ENCODE data around the gene TMEM62. TPM values are rescaled to one million over a fixed set of nuclear protein-coding genes. Genes with fewer than 3 reads are reported as not detected.
A peak's percentile ranks its signal among the peaks of the same experiment; 100 is the strongest.

Gene TMEM62
- total and polyA plus RNA-seq, 9 of the 15 experiments (the other 6 are each of a cell fraction or from before 2014, with no cell fraction given): 4.4 to 16.6 (median 11.1) TPM

DNA sequence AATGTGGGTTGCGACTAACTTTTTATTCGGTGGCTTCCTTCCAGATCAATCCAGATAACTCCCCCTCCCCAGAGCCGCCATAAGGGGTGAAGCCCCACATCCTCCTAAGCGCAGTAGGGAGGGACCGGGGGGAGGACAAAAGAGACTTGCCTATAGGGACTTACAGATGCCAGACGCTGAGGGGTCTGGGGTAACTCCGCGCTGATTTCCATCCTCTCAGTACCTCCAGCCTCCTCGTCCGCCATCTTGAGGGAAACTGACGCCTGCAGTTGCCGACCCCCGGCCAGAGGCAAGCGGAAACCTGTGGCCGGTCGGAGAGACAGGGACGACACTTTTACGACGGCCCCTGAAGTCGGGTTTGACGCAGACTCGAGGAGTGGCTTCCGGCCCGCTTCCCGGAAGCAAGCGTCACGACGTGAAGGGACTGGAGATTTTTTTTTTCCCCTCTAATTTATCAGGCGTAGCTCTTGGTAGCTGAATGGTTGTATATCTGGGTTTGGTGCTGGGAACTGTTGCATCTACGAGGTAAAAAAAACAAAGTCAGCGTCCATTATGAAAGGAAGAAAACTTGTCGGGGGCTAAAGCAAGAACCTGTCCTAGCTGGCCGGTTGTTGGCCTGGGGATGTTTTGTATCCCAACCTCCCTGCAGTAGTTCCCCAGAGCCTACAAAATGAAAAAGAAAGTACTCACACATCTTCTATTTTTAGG lies 27.5 kb upstream of the TMEM62 start, which contains the start of gene UBR1 (continued):
- TF ChIP-seq, protein P1, sequence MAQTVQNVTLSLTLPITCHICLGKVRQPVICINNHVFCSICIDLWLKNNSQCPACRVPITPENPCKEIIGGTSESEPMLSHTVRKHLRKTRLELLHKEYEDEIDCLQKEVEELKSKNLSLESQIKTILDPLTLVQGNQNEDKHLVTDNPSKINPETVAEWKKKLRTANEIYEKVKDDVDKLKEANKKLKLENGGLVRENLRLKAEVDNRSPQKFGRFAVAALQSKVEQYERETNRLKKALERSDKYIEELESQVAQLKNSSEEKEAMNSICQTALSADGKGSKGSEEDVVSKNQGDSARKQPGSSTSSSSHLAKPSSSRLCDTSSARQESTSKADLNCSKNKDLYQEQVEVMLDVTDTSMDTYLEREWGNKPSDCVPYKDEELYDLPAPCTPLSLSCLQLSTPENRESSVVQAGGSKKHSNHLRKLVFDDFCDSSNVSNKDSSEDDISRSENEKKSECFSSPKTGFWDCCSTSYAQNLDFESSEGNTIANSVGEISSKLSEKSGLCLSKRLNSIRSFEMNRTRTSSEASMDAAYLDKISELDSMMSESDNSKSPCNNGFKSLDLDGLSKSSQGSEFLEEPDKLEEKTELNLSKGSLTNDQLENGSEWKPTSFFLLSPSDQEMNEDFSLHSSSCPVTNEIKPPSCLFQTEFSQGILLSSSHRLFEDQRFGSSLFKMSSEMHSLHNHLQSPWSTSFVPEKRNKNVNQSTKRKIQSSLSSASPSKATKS (CRISPR knock-in tag; IDR thresholded peaks at IDR 0.05): no peak
- TF ChIP-seq OTX1 (CRISPR knock-in tag; IDR thresholded peaks at IDR 0.05) (no peak), MTA1 (IDR thresholded peaks at IDR 0.05; ENCODE audit: borderline replicate concordance) (peak; percentile 25; the same call in 1 of the 2 replicates), NFXL1 (CRISPR knock-in tag; IDR thresholded peaks at IDR 0.05) (no peak), ZNF263 (CRISPR knock-in tag; IDR thresholded peaks at IDR 0.05; ENCODE audit: borderline replicate concordance) (no peak), MTA3 (IDR thresholded peaks at IDR 0.05; ENCODE audit: borderline replicate concordance) (peak; percentile 36; the same call in 1 of the 2 replicates), PHB (CRISPR knock-in tag; IDR thresholded peaks at IDR 0.05) (no peak), SREBF2 (CRISPR knock-in tag; IDR thresholded peaks at IDR 0.05) (no peak), ZFP1 (CRISPR knock-in tag; IDR thresholded peaks at IDR 0.05) (no peak), NCOA6 (IDR thresholded peaks at IDR 0.05) (no peak), ZNF79 (CRISPR knock-in tag; IDR thresholded peaks at IDR 0.05; ENCODE audit: low read depth) (no peak), CXXC5 (CRISPR knock-in tag; IDR thresholded peaks at IDR 0.05) (peak; percentile 84), KLF13 (tag; IDR thresholded peaks at IDR 0.05; ENCODE audit: borderline replicate concordance, low read depth) (no peak)
- TF ChIP-seq, protein P2, sequence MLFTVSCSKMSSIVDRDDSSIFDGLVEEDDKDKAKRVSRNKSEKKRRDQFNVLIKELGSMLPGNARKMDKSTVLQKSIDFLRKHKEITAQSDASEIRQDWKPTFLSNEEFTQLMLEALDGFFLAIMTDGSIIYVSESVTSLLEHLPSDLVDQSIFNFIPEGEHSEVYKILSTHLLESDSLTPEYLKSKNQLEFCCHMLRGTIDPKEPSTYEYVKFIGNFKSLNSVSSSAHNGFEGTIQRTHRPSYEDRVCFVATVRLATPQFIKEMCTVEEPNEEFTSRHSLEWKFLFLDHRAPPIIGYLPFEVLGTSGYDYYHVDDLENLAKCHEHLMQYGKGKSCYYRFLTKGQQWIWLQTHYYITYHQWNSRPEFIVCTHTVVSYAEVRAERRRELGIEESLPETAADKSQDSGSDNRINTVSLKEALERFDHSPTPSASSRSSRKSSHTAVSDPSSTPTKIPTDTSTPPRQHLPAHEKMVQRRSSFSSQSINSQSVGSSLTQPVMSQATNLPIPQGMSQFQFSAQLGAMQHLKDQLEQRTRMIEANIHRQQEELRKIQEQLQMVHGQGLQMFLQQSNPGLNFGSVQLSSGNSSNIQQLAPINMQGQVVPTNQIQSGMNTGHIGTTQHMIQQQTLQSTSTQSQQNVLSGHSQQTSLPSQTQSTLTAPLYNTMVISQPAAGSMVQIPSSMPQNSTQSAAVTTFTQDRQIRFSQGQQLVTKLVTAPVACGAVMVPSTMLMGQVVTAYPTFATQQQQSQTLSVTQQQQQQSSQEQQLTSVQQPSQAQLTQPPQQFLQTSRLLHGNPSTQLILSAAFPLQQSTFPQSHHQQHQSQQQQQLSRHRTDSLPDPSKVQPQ (CRISPR knock-in tag; IDR thresholded peaks at IDR 0.05; ENCODE audit: borderline replicate concordance): no peak
- TF ChIP-seq, protein P3, sequence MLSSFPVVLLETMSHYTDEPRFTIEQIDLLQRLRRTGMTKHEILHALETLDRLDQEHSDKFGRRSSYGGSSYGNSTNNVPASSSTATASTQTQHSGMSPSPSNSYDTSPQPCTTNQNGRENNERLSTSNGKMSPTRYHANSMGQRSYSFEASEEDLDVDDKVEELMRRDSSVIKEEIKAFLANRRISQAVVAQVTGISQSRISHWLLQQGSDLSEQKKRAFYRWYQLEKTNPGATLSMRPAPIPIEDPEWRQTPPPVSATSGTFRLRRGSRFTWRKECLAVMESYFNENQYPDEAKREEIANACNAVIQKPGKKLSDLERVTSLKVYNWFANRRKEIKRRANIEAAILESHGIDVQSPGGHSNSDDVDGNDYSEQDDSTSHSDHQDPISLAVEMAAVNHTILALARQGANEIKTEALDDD (IDR thresholded peaks at IDR 0.05): no peak
- TF ChIP-seq, protein P4, sequence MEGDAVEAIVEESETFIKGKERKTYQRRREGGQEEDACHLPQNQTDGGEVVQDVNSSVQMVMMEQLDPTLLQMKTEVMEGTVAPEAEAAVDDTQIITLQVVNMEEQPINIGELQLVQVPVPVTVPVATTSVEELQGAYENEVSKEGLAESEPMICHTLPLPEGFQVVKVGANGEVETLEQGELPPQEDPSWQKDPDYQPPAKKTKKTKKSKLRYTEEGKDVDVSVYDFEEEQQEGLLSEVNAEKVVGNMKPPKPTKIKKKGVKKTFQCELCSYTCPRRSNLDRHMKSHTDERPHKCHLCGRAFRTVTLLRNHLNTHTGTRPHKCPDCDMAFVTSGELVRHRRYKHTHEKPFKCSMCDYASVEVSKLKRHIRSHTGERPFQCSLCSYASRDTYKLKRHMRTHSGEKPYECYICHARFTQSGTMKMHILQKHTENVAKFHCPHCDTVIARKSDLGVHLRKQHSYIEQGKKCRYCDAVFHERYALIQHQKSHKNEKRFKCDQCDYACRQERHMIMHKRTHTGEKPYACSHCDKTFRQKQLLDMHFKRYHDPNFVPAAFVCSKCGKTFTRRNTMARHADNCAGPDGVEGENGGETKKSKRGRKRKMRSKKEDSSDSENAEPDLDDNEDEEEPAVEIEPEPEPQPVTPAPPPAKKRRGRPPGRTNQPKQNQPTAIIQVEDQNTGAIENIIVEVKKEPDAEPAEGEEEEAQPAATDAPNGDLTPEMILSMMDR (IDR thresholded peaks at IDR 0.05 in 2 of 3, conservative IDR thresholded peaks at IDR 0.05 in 1 of 3; ENCODE audit: insufficient read depth in 2 of 3, low read depth in 1 of 3, low read length in 3 of 3): no peak

Data from K562 (cell line).